Caki2 (cell line): ENCODE data around the gene MCC. TPM values are rescaled to one million over a fixed set of nuclear protein-coding genes. Genes with fewer than 3 reads are reported as not detected.

Experiments used
- DNase-seq: peaks from one replicate; pipeline ENCODE4 v3.0.0-alpha.2; 2015; ENCODE audit warnings: low read depth
- in situ Hi-C: cut with HindIII; loops from 2 replicates; pipeline ENCODE4 v1.10.0; 2016; ENCODE audit warnings: low sequenced_read_pairs, low pct_unique_long_range_greater_than_20kb, mixed read lengths
- total RNA-seq: library from RNA; depleted of rRNA; stranded (reverse); fragments of >200 nt; shearing (Covaris generic); gene quantifications from 2 replicates; pipeline ENCODE4 v1.2.3, GENCODE V29; 2014; ENCODE audit warnings: low replicate concordance

Gene MCC
- total RNA-seq, 1 experiment from 2014 or later = 0.20 TPM

GRCh38 chr5:113058269-113058668 lies 430.0 kb downstream of the MCC start:
- DNase-seq = no peak
- in situ Hi-C loops = no loop called here

DNA sequence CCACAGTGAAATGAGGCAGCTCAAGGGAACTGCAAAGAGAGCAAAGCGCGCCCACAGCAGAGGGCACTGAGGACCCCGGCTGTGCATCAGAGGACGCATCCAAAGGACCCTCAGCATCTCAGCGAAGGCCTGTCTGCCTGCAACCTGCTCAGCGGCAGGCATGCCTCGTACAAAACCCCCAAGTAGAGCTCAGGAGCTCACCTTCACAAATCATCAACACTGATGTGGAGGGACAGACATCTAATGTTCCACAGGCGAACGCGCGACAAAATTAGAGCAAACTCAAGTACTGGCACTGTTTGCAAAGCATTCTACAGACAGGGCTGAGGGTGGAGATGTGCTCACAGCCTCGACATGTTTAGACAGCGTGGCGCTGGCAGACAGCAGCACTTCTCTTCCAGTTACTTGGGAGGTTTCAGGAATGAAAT lies 430.7 kb downstream of the MCC start:
- no peak for DNase-seq
- in situ Hi-C loops = no loop called here

DNA sequence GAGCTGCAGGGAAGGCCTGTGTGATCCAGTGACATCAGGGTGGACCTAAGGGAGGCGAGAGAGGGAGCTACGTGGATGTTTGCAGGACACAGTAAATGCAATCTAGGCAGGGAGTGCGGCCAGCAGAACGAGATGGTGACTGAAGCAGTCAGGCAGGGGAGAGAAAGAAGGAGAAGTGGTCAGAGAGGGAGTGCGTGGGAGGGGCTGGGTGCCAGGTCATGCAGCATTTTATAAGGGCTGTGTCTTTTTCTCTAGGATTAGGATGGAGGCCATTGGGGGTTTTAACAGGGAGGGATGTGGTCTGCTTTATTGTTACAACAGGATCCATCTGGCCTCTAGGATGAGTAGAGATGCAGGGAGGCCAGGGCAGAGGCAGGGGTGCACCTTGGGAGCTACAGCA lies 431.3 kb downstream of the MCC start:
- no peak for DNase-seq
- in situ Hi-C loops = no loop called here

GRCh38 chr5:113054899-113055298 lies 433.4 kb downstream of the MCC start:
- in situ Hi-C loops = no loop called here

GRCh38 chr5:113053511-113053995 lies 434.7 kb downstream of the MCC start:
- DNase-seq = no peak
- in situ Hi-C loops = no loop called here

More at GRCh38 chr5:113054899-113055298, 433.4 kb downstream of the MCC start:
- no peak for DNase-seq

DNA sequence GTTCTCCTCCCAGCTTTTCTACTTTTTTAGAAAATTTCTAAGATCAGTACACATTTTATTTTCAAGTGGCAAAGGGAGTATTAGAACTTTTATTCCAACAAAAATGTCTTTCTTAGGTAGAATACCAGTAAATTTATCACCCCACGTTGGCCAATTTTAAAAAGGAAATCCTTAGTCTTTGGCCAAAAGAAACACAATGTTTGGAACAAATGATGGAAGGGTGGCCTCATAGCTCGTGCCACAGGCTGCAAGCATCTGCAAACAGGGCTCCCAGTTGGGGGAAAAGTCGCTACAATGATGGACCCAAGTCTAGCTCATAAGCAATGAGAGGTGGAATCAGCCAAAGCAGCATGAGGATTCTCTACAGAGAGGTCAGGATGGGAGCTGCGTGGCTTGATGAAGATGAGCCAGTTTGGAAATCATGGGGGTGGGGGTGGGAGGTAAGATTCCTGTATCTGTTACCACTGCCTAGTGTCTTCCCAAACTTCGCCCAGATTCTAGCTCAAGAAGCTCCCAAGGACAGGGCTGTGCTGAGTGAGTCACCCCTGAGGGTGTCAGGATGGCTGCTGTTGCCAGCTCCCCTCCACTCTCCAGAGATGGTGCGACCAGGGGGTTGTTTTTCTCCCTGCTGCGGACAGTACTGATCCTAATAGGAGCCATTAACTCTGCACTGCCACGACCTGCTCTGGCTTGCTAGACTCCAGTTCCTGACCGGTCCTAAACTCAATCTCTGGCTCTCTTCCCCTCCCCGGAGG lies 436.0 kb downstream of the MCC start:
- no peak for DNase-seq
- in situ Hi-C loops = no loop called here

- in situ Hi-C loops = no loop called here
- DNase-seq = no peak
Measured at GRCh38 chr5:113050721-113051382, 437.4 kb downstream of the MCC start.

DNA sequence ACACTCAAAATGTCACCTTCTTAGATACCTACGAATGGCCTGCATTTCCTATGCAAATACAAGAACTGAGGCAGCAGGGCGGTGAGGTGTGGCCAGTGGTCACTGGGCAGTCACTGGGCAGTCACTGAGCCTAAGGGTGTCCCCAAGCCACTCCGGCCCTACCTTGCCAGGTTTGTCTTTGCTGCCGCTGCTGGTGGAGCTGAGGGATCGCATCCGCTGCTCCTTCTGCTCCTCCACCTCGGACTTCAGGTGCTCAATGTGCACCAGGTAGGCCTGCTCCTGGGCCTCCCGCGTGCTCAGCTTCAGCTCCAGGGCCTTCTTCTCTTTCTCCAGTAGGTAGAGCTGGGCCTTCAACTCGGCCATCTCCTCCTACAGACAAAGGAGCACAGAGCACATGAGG lies 439.3 kb downstream of the MCC start:
- in situ Hi-C loops = no loop called here
- DNase-seq = no peak

DNA sequence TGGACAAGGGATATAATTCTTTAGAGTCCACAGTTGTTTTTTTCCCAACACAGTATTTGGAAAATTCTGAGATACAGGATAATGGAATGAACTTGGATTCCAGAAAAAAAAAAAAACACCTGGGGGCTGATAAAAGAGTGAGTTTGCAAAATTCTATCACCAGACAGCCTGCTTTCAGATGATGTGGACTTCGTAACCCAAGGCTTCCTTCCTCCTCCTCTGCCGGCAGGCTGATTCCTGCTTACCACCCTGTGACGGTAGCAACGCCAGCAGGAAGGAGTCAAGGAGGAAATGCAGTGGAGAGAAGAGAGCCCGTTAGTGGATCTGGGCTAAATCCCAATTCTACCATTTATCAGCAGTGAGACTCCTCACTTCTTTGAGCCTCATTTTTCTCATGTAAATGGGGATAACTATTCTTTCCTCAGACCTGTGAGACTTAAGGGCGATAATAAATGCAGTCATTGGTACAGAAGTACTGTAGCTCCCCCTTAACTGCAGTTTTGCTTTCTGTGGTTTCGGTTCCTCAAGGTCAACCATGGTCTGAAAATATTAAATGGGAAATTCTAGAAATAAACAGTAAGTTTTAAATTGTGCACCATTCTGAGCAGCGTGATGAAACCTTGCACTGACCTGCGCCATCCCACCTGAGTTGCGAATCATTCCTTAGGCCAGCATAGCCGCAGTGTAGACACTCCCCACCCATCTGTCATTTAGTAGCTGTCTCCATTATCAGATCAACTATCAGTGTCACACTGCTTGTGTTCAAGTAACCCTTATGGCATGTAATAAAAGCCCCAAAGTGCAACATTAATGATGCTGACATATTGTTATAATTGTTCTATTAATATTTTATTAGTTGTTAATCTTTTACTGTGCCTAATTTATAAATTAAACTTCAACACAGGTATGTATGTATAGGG lies 440.3 kb downstream of the MCC start:
- in situ Hi-C loops = no loop called here
- DNase-seq = no peak

GRCh38 chr5:113047234-113047633 lies 441.0 kb downstream of the MCC start:
- DNase-seq = peak; percentile 68
- in situ Hi-C loops = no loop called here

GRCh38 chr5:113044776-113045465 lies 443.3 kb downstream of the MCC start:
- in situ Hi-C loops = no loop called here
- DNase-seq = no peak

GRCh38 chr5:113043491-113043931 lies 444.7 kb downstream of the MCC start:
- in situ Hi-C loops = no loop called here
- DNase-seq = no peak

- in situ Hi-C loops = no loop called here
- DNase-seq = no peak
Measured at GRCh38 chr5:113042491-113043243, 445.6 kb downstream of the MCC start.

GRCh38 chr5:113040672-113041260 lies 447.5 kb downstream of the MCC start:
- no peak for DNase-seq
- in situ Hi-C loops = no loop called here

DNA sequence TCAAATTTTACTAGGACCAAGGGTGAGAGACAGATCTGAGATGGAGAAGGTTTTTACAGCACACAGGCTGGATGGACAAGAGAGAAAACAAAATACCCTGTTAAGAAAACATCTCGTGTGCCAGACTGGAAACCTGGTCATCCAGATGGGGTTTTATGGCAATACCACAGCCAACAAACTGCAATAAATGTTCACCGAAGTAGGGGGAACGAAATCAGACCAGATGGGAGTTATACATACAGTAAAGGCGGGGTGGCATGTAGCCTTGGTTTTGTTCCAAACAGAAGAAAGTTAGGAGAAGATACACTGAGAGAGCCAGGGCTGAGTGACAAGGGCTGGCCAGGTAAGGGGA lies 448.3 kb downstream of the MCC start:
- DNase-seq = no peak
- in situ Hi-C loops = no loop called here

DNA sequence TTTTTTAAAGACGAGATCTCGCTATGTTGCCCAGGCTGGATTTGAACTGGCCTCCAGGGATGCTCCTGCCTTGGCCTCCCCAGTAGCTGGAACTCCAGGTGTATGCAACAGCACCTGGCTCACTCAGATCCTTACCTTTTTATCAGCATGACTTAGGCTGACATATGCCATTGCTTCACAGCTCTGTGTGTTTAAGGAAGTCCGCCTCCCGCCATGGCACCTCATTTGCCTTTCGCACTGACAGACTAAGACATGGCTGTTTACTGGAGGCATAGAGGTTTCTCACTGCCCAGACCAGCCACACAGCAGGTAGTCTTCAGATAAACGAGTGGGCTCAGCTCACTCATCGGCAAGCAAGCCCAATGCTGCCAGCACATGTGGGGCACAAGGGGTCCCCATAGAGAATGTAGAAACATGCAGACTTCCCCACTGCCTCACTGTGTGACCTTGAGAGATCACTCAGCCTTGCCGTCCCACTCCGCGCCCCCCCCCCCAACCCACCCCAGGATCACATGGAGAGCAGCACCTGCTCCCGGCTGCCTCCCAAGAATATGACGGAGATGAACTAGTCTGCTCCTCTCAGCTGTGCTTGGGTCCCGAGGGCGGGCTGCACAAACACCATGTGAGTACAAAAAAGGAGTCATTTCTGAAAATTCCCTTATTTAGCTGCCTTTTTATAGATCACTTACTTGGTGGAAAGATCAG lies 448.9 kb downstream of the MCC start:
- in situ Hi-C loops = no loop called here

GRCh38 chr5:113038714-113039113 lies 449.5 kb downstream of the MCC start:
- in situ Hi-C loops = no loop called here

More for the DNA sequence above, 448.9 kb downstream of the MCC start:
- no peak for DNase-seq

More at GRCh38 chr5:113038714-113039113, 449.5 kb downstream of the MCC start:
- DNase-seq = no peak
